Activated CD8-positive, alpha-beta T cell treated with anti-CD3 and anti-CD28 coated beads for 36 hours (primary cell): ENCODE results near the gene MCF2L2. TPM values are rescaled to one million over a fixed set of nuclear protein-coding genes. Genes with fewer than 3 reads are reported as not detected.

ENCODE experiments used
- ATAC-seq: fragments of 200-7000 bp; cut with Tn5 transposase; one replicate; pipeline ENCODE4 v1.10.0; 2021; ENCODE audit warnings: mild to moderate bottlenecking, moderate library complexity
- CTCF ChIA-PET: fragments of 350-600 bp; sonication (Branson Sonifier 250); formaldehyde crosslinking; loops from one replicate; lab custom pipeline; 2021; ENCODE audit warnings: antibody characterized with exemption; lab: Charles Lee
- POLR2A ChIA-PET: fragments of 350-600 bp; sonication (Branson Sonifier 250); formaldehyde crosslinking; loops from one replicate; lab custom pipeline; 2021; ENCODE audit warnings: antibody characterized with exemption; lab: Charles Lee
- DNase-seq: peaks from one replicate; pipeline ENCODE4 v3.0.0-alpha.2; 2020
- H3K27ac Mint-ChIP-seq: one replicate; pipeline ENCODE4 v1.8.0; 2021; ENCODE audit warnings: mild to moderate bottlenecking, mixed read lengths
- H3K27me3 Mint-ChIP-seq: one replicate; pipeline ENCODE4 v1.8.0; 2021; ENCODE audit warnings: mixed read lengths
- H3K36me3 Mint-ChIP-seq: one replicate; pipeline ENCODE4 v1.8.0; 2021; ENCODE audit warnings: low read depth, mixed read lengths
- H3K4me1 Mint-ChIP-seq: one replicate; pipeline ENCODE4 v1.8.0; 2021; ENCODE audit warnings: low read depth, mixed read lengths
- H3K4me3 Mint-ChIP-seq: one replicate; pipeline ENCODE4 v1.8.0; 2021; ENCODE audit warnings: mild to moderate bottlenecking, moderate library complexity, mixed read lengths
- H3K9me3 Mint-ChIP-seq: one replicate; pipeline ENCODE4 v1.8.0; 2021; ENCODE audit warnings: mixed read lengths
- CTCF ChIP-seq: fragments of 200-600 bp; IDR thresholded peaks from one replicate; pipeline ENCODE4 v1.8.0; 2022; ENCODE audit warnings: antibody characterized with exemption, mild to moderate bottlenecking
- intact Hi-C: fragments of 100-400 bp; cut with micrococcal nuclease; formaldehyde crosslinking; loops from one replicate; pipeline ENCODE4 v1.10.0; 2022
- total RNA-seq, 2 experiments: library from RNA; stranded (reverse); gene quantifications; one replicate each; pipeline ENCODE4 v1.2.3, GENCODE V29; 2021

The MCF2L2 gene
- total RNA-seq, 2 experiments from 2014 or later: 3.5 to 3.7 TPM

- ChIA-PET CTCF (interaction anchor here (0.8 to 4.2 kb wide), 8 partner anchors 9 to 191 kb away, joined by 3 to 34 read pairs (median 5); no protein-coding TSS in a partner anchor), POLR2A (interaction anchor here (0.7 to 1.6 kb wide), 5 partner anchors 8 to 414 kb away, joined by 3 to 5 read pairs (median 3); no protein-coding TSS in a partner anchor)
- no peak for DNase-seq
- intact Hi-C loops: no loop called here
- H3K4me1 Mint-ChIP-seq: peaks cover 7% of the 10 kb centered on the region
- no peak overlapping the region for H3K4me3 Mint-ChIP-seq
- peaks cover 1% of the 10 kb centered on the region for H3K9me3 Mint-ChIP-seq
- H3K27ac Mint-ChIP-seq: no peak overlapping the region
- TF ChIP-seq CTCF: no peak
- no peak for ATAC-seq
- H3K36me3 Mint-ChIP-seq: no peaks in the 10 kb centered on the region
- H3K27me3 Mint-ChIP-seq: no peaks in the 10 kb centered on the region
Observed at GRCh38 chr3:183193762-183194689, 234.4 kb downstream of the MCF2L2 start.

- Mint-ChIP-seq H3K4me3 (no peak overlapping the region), H3K36me3 (no peaks in the 10 kb centered on the region), H3K4me1 (peaks cover 10% of the 10 kb centered on the region), H3K27me3 (no peaks in the 10 kb centered on the region), H3K27ac (no peak overlapping the region), H3K9me3 (no peaks in the 10 kb centered on the region)
- TF ChIP-seq CTCF: no peak
- POLR2A ChIA-PET: interaction anchor here (1.3 kb wide), 1 partner anchor 29 kb away, joined by 3 read pairs; no protein-coding TSS in a partner anchor
- intact Hi-C loops: no loop called here
- CTCF ChIA-PET: interaction anchor here (0.5 to 4.2 kb wide), 3 partner anchors 8 to 473 kb away, joined by 3 to 34 read pairs (median 6); no protein-coding TSS in a partner anchor
- ATAC-seq (peak; percentile 52), DNase-seq (no peak)
Observed at GRCh38 chr3:183192650-183193300, 235.6 kb downstream of the MCF2L2 start.

GRCh38 chr3:183189641-183190040 is 238.8 kb downstream of the MCF2L2 start:
- POLR2A ChIA-PET: interaction anchor here (0.7 kb wide), 1 partner anchor 62 kb away, joined by 3 read pairs; no protein-coding TSS in a partner anchor

GRCh38 chr3:183188895-183189462 is 239.4 kb downstream of the MCF2L2 start:
- no peak overlapping the region for H3K4me3 Mint-ChIP-seq
- POLR2A ChIA-PET: no interaction called here
- CTCF ChIA-PET: interaction anchor here (0.6 to 7.0 kb wide), 4 partner anchors 12 to 193 kb away, joined by 3 to 277 read pairs (median 3); no protein-coding TSS in a partner anchor
- no peaks in the 10 kb centered on the region for H3K27me3 Mint-ChIP-seq
- peak; percentile 64 for DNase-seq
- ATAC-seq: peak; percentile 46
- no peak overlapping the region for H3K27ac Mint-ChIP-seq
- intact Hi-C loops: no loop called here
- no peaks in the 10 kb centered on the region for H3K36me3 Mint-ChIP-seq
- H3K4me1 Mint-ChIP-seq: peaks cover 26% of the 10 kb centered on the region
- peak; percentile 28 for TF ChIP-seq CTCF
- no peaks in the 10 kb centered on the region for H3K9me3 Mint-ChIP-seq

More at GRCh38 chr3:183189641-183190040, 238.8 kb downstream of the MCF2L2 start:
- CTCF ChIA-PET: no interaction called here
- Mint-ChIP-seq H3K4me1 (peaks cover 24% of the 10 kb centered on the region), H3K9me3 (no peaks in the 10 kb centered on the region), H3K27me3 (no peaks in the 10 kb centered on the region), H3K4me3 (no peak overlapping the region), H3K36me3 (no peaks in the 10 kb centered on the region), H3K27ac (no peak overlapping the region)
- TF ChIP-seq CTCF: no peak
- no peak for ATAC-seq
- DNase-seq: no peak
- intact Hi-C loops: no loop called here
